HEK293 (cell line): Measurements from ENCODE around the gene RASSF1.

Experiments used
- CTCF ChIA-PET: fragments of 350-600 bp; formaldehyde crosslinking; extraction: SDS; loops from one replicate; lab custom pipeline; 2021; ENCODE audit warnings: antibody characterized with exemption; lab: Yijun Ruan, JAX
- POLR2A ChIA-PET: fragments of 300-600 bp; formaldehyde crosslinking; extraction: SDS; loops from one replicate; lab custom pipeline; 2020; ENCODE audit warnings: antibody characterized with exemption, inconsistent platforms; lab: Yijun Ruan, JAX
- H3K27ac ChIP-seq: fragments of 200-500 bp; sonication (Bioruptor generic); 2 replicates; pipeline ENCODE4 v1.5.1; 2014; ENCODE audit warnings: low read depth, low read length, control low read depth, inconsistent platforms; ENCODE audit errors: extremely low read depth
- H3K36me3 ChIP-seq, 2 experiments: fragments of 200-500 bp in 1 of 2; sonication (Bioruptor generic) in 1 of 2; 1 replicate in 1 of 2; 2 replicates in 1 of 2; pipeline ENCODE4 v1.5.1; 2014 to 2017; ENCODE audit warnings: inconsistent platforms in 2 of 2, low read length in 2 of 2; ENCODE audit not compliant: control insufficient read depth in 2 of 2, insufficient read depth in 1 of 2
- H3K4me1 ChIP-seq: fragments of 200-500 bp; sonication (Bioruptor generic); 2 replicates; pipeline ENCODE4 v1.5.1; 2014; ENCODE audit warnings: mild to moderate bottlenecking, low read length, inconsistent platforms; ENCODE audit not compliant: control insufficient read depth, insufficient read depth
- H3K4me3 ChIP-seq: 2 replicates; pipeline ENCODE4 v1.5.1; 2011; ENCODE audit warnings: low read depth, mild to moderate bottlenecking, control low read depth, low read length, moderate library complexity
- H3K9me3 ChIP-seq: fragments of 200-500 bp; sonication (Bioruptor generic); 2 replicates; pipeline ENCODE4 v1.5.1; 2014; ENCODE audit warnings: low read depth, low read length, inconsistent platforms; ENCODE audit not compliant: control insufficient read depth, insufficient read depth
- HOXA7 ChIP-seq: sonication (generic); formaldehyde crosslinking; IDR thresholded peaks from 2 replicates; pipeline ENCODE4 v1.8.1; 2022; ENCODE audit warnings: missing genetic modification reagents, borderline replicate concordance
- INSM2 ChIP-seq: fragments of 450-650 bp; formaldehyde crosslinking; IDR thresholded peaks from 2 replicates; pipeline ENCODE4 v1.5.1; 2016; ENCODE audit warnings: missing biosample characterization, missing genetic modification characterization
- KLF7 ChIP-seq: fragments of 450-650 bp; formaldehyde crosslinking; IDR thresholded peaks from 2 replicates; pipeline ENCODE4 v1.5.1; 2016; ENCODE audit warnings: missing biosample characterization, missing genetic modification characterization, borderline replicate concordance
- REPIN1 ChIP-seq: fragments of 450-650 bp; formaldehyde crosslinking; IDR thresholded peaks from 2 replicates; pipeline ENCODE4 v1.5.1; 2017; ENCODE audit warnings: missing biosample characterization, missing genetic modification characterization, low read depth
- SALL2 ChIP-seq: fragments of 450-650 bp; formaldehyde crosslinking; IDR thresholded peaks from 2 replicates; pipeline ENCODE4 v1.5.0; 2017; ENCODE audit warnings: missing biosample characterization, mild to moderate bottlenecking, missing genetic modification characterization, borderline replicate concordance
- SCRT1 ChIP-seq: fragments of 450-650 bp; formaldehyde crosslinking; IDR thresholded peaks from 2 replicates; pipeline ENCODE4 v1.5.1; 2016; ENCODE audit warnings: missing biosample characterization, missing genetic modification characterization, borderline replicate concordance
- ZIC2 ChIP-seq: fragments of 450-650 bp; formaldehyde crosslinking; IDR thresholded peaks from 2 replicates; pipeline ENCODE4 v1.5.1; 2016; ENCODE audit warnings: missing biosample characterization, missing genetic modification characterization
- ZNF266 ChIP-seq: fragments of 450-650 bp; formaldehyde crosslinking; IDR thresholded peaks from 2 replicates; pipeline ENCODE4 v1.5.1; 2016; ENCODE audit warnings: missing biosample characterization, missing genetic modification characterization, low read depth
- ZNF280D ChIP-seq: fragments of 450-650 bp; formaldehyde crosslinking; IDR thresholded peaks from 2 replicates; pipeline ENCODE4 v1.5.1; 2016; ENCODE audit warnings: missing biosample characterization, missing genetic modification characterization
- ZNF292 ChIP-seq: fragments of 450-650 bp; formaldehyde crosslinking; IDR thresholded peaks from 2 replicates; pipeline ENCODE4 v1.5.1; 2016; ENCODE audit warnings: low read depth, missing biosample characterization, missing genetic modification characterization, borderline replicate concordance
- ZNF324 ChIP-seq: fragments of 450-650 bp; formaldehyde crosslinking; IDR thresholded peaks from 2 replicates; pipeline ENCODE4 v1.5.1; 2016; ENCODE audit warnings: missing biosample characterization, missing genetic modification characterization
- ZNF341 ChIP-seq: fragments of 450-650 bp; formaldehyde crosslinking; IDR thresholded peaks from 2 replicates; pipeline ENCODE4; 2016; ENCODE audit warnings: low read depth, missing biosample characterization, missing genetic modification characterization
- ZNF488 ChIP-seq: fragments of 450-650 bp; formaldehyde crosslinking; IDR thresholded peaks from 2 replicates; pipeline ENCODE4 v1.5.1; 2016; ENCODE audit warnings: missing biosample characterization, missing genetic modification characterization
- ZNF530 ChIP-seq: fragments of 450-650 bp; formaldehyde crosslinking; IDR thresholded peaks from 2 replicates; pipeline ENCODE4 v1.5.1; 2016; ENCODE audit warnings: low read depth, missing biosample characterization, missing genetic modification characterization
- ZNF548 ChIP-seq: fragments of 450-650 bp; formaldehyde crosslinking; IDR thresholded peaks from 2 replicates; pipeline ENCODE4 v1.5.1; 2016; ENCODE audit warnings: missing biosample characterization, missing genetic modification characterization
- ZNF600 ChIP-seq: fragments of 450-650 bp; formaldehyde crosslinking; IDR thresholded peaks from 2 replicates; pipeline ENCODE4 v1.5.1; 2016; ENCODE audit warnings: missing biosample characterization, missing genetic modification characterization
- ZNF645 ChIP-seq: fragments of 450-650 bp; formaldehyde crosslinking; IDR thresholded peaks from 2 replicates; pipeline ENCODE4; 2016; ENCODE audit warnings: missing biosample characterization, missing genetic modification characterization
- ZNF701 ChIP-seq: fragments of 450-650 bp; formaldehyde crosslinking; IDR thresholded peaks from 2 replicates; pipeline ENCODE4 v1.5.1; 2016; ENCODE audit warnings: missing biosample characterization, missing genetic modification characterization
- ZNF843 ChIP-seq: fragments of 450-650 bp; formaldehyde crosslinking; IDR thresholded peaks from 2 replicates; pipeline ENCODE4 v1.5.1; 2016; ENCODE audit warnings: missing biosample characterization, missing genetic modification characterization
- ZSCAN30 ChIP-seq: fragments of 450-650 bp; IDR thresholded peaks from 2 replicates; pipeline ENCODE4 v1.5.1; 2018; ENCODE audit warnings: missing biosample characterization, mild to moderate bottlenecking, missing genetic modification characterization, moderate library complexity
- ZXDB ChIP-seq: fragments of 450-650 bp; formaldehyde crosslinking; IDR thresholded peaks from 2 replicates; pipeline ENCODE4 v1.5.1; 2016; ENCODE audit warnings: missing biosample characterization, missing genetic modification characterization

Gene RASSF1

GRCh38 chr3:50297896-50298725 is 42.5 kb downstream of the RASSF1 start:
- no peaks in the 10 kb centered on the region for H3K9me3 ChIP-seq
- TF ChIP-seq ZIC2 (tag by site-specific recombination): peak; percentile 92
- no peak for TF ChIP-seq ZXDB (tag by site-specific recombination)
- no peak overlapping the region for H3K27ac ChIP-seq
- H3K4me1 ChIP-seq: no peaks in the 10 kb centered on the region
- POLR2A ChIA-PET: interaction anchor here (1.4 to 2.2 kb wide), 4 partner anchors 19 to 39 kb away, joined by 11 to 34 read pairs (median 14); partner anchors contain the start of gene TUSC2
- H3K4me3 ChIP-seq: peak overlapping the region; percentile 69
- peaks cover 0 to 4% of the 10 kb centered on the region in 2 experiments; a peak in 1 of 3 replicates for H3K36me3 ChIP-seq
- CTCF ChIA-PET: interaction anchor here (0.6 to 2.0 kb wide), 8 partner anchors 19 to 88 kb away, joined by 3 to 7 read pairs (median 4); partner anchors contain the start of gene HYAL2

GRCh38 chr3:50297384-50297775 is 43.3 kb downstream of the RASSF1 start:
- TF ChIP-seq HOXA7 (CRISPR knock-in tag) (no peak), ZNF341 (peak; percentile 31; the same call in 1 of the 2 replicates), ZNF600 (tag by site-specific recombination) (no peak), ZNF292 (tag by site-specific recombination) (no peak), ZSCAN30 (no peak), ZNF324 (tag by site-specific recombination) (no peak), REPIN1 (tag by site-specific recombination) (no peak), INSM2 (tag by site-specific recombination) (no peak)
- H3K27ac ChIP-seq: no peak overlapping the region
- CTCF ChIA-PET: interaction anchor here (0.9 to 1.8 kb wide), 2 partner anchors 24 to 25 kb away, joined by 3 to 7 read pairs; partner anchors contain the start of gene HYAL2
- no peak overlapping the region for H3K4me3 ChIP-seq
- H3K4me1 ChIP-seq: no peaks in the 10 kb centered on the region
- peaks cover 0 to 4% of the 10 kb centered on the region in 2 experiments; a peak in 1 of 3 replicates for H3K36me3 ChIP-seq
- H3K9me3 ChIP-seq: no peaks in the 10 kb centered on the region
- POLR2A ChIA-PET: interaction anchor here (0.9 kb wide), 1 partner anchor 13 kb away, joined by 8 read pairs; no protein-coding TSS in a partner anchor

- ChIA-PET CTCF (no interaction called here), POLR2A (interaction anchor here (0.9 to 2.0 kb wide), 2 partner anchors 13 to 25 kb away, joined by 7 to 8 read pairs; partner anchors contain the start of gene HYAL2)
- Histone ChIP-seq H3K4me3 (no peak overlapping the region), H3K4me1 (no peaks in the 10 kb centered on the region), H3K36me3 (peaks cover 0 to 4% of the 10 kb centered on the region in 2 experiments; a peak in 1 of 3 replicates), H3K27ac (no peak overlapping the region), H3K9me3 (no peaks in the 10 kb centered on the region)
- no peak for TF ChIP-seq ZNF843 (tag by site-specific recombination)
- TF ChIP-seq ZNF266 (tag by site-specific recombination): no peak
- TF ChIP-seq ZNF548 (tag by site-specific recombination): no peak
- TF ChIP-seq ZNF488 (tag by site-specific recombination): no peak
- TF ChIP-seq KLF7 (tag by site-specific recombination): no peak
- TF ChIP-seq SALL2 (tag by site-specific recombination): no peak
- TF ChIP-seq ZNF280D: no peak
- no peak for TF ChIP-seq SCRT1 (tag by site-specific recombination)
- TF ChIP-seq ZNF701 (tag by site-specific recombination): no peak
- no peak for TF ChIP-seq ZNF530
- TF ChIP-seq ZNF645 (tag by site-specific recombination): no peak
- no peak for TF ChIP-seq HOXA7 (CRISPR knock-in tag)
Measured at GRCh38 chr3:50296721-50297383, 43.8 kb downstream of the RASSF1 start.
